Non-pigmented ciliary epithelial cell (primary cell): ENCODE data around the gene MFSD2A.
"Not testable (repeated sequence)": the region's sequence is repeated elsewhere in the genome, so short reads cannot be mapped to it uniquely, and the experiment has no call there.

ENCODE experiments used
- DNase-seq: peaks from one replicate; pipeline ENCODE4 v3.0.0-alpha.2; 2010; ENCODE audit warnings: low read depth

The MFSD2A gene

GRCh38 chr1:40003156-40004093 lies 48.5 kb downstream of the MFSD2A start:
- DNase-seq: no peak

- no peak for DNase-seq
Measured at GRCh38 chr1:40004857-40005256, 49.9 kb downstream of the MFSD2A start.

- not testable (repeated sequence) for DNase-seq
Measured at GRCh38 chr1:40007481-40008034, 52.6 kb downstream of the MFSD2A start.

GRCh38 chr1:40011198-40011597 lies 56.3 kb downstream of the MFSD2A start:
- no peak for DNase-seq

- DNase-seq: no peak
Measured at GRCh38 chr1:40014253-40014706, 59.3 kb downstream of the MFSD2A start.

- peak; percentile 77 for DNase-seq
Measured at GRCh38 chr1:40014812-40015594, 60.1 kb downstream of the MFSD2A start.

GRCh38 chr1:40017951-40018575 lies 63.1 kb downstream of the MFSD2A start:
- DNase-seq: no peak
